22Rv1 (cell line): ENCODE results near the gene SLCO4C1.

Source experiments
- H3K27ac ChIP-seq: fragments of 450-650 bp; 2 replicates; pipeline ENCODE4 v1.5.1; 2017
- CTCF ChIP-seq: fragments of 450-650 bp; IDR thresholded peaks from 2 replicates; pipeline ENCODE4 v1.5.1; 2017; ENCODE audit warnings: mild to moderate bottlenecking
- ZFX ChIP-seq: fragments of 450-650 bp; IDR thresholded peaks from 2 replicates; pipeline ENCODE4 v1.6.1; 2017; ENCODE audit warnings: antibody characterized with exemption, borderline replicate concordance

SLCO4C1 gene

GRCh38 chr5:102271759-102272158 lies 24.3 kb downstream of the SLCO4C1 start:
- H3K27ac ChIP-seq = no peak overlapping the region
- TF ChIP-seq ZFX (no peak), CTCF (no peak)

GRCh38 chr5:102270036-102270435 lies 26.0 kb downstream of the SLCO4C1 start:
- H3K27ac ChIP-seq = no peak overlapping the region
- TF ChIP-seq ZFX (no peak), CTCF (no peak)

- no peak for TF ChIP-seq ZFX
- no peak overlapping the region for H3K27ac ChIP-seq
These were observed 33.4 kb downstream of the SLCO4C1 start for GRCh38 chr5:102262688-102263087.

GRCh38 chr5:102249381-102249780 lies 46.7 kb downstream of the SLCO4C1 start:
- TF ChIP-seq ZFX = no peak
- no peak for TF ChIP-seq CTCF
- H3K27ac ChIP-seq = no peak overlapping the region

GRCh38 chr5:102243213-102243612 lies 52.9 kb downstream of the SLCO4C1 start:
- no peak for TF ChIP-seq CTCF
- TF ChIP-seq ZFX = no peak

GRCh38 chr5:102241809-102242421 lies 54.2 kb downstream of the SLCO4C1 start:
- H3K27ac ChIP-seq = peak overlapping the region; percentile 30
- TF ChIP-seq ZFX (no peak), CTCF (no peak)

More at GRCh38 chr5:102243213-102243612, 52.9 kb downstream of the SLCO4C1 start:
- no peak overlapping the region for H3K27ac ChIP-seq

GRCh38 chr5:102231693-102232619 lies 64.1 kb downstream of the SLCO4C1 start:
- H3K27ac ChIP-seq = no peak overlapping the region
- no peak for TF ChIP-seq ZFX

GRCh38 chr5:102229685-102230084 lies 66.4 kb downstream of the SLCO4C1 start:
- TF ChIP-seq CTCF (no peak), ZFX (no peak)
- no peak overlapping the region for H3K27ac ChIP-seq
